Measurements from ENCODE around the gene ADGRB2. TPM values are rescaled to one million over a fixed set of nuclear protein-coding genes. Genes with fewer than 3 reads are reported as not detected.

ADGRB2 gene
- total RNA-seq, 2 experiments from 2014 or later = 0.39 to 0.71 TPM

- no peak for ATAC-seq (ENCODE audit: poor library complexity)
- H3K36me3 Mint-ChIP-seq (ENCODE audit: low read depth) = no peaks in the 10 kb centered on the region
- Histone ChIP-seq H3K36me3 (ENCODE audit: insufficient read depth, low read length) (no peaks in the 10 kb centered on the region), H3K27me3 (ENCODE audit: control insufficient read depth in 1 of 2, insufficient read depth in 2 of 2, low read length in 2 of 2) (no peaks in the 10 kb centered on the region), H3K9me3 (ENCODE audit: control insufficient read depth in 1 of 2, insufficient read depth in 1 of 2, low read length in 2 of 2) (no peaks in the 10 kb centered on the region), H3K27ac (ENCODE audit: low read depth in 1 of 2, low read length in 2 of 2) (no peak overlapping the region), H3K4me3 (ENCODE audit: low read length) (no peak overlapping the region), H3K4me1 (ENCODE audit: insufficient read depth, low read length) (peaks cover 28% of the 10 kb centered on the region)
- no peaks in the 10 kb centered on the region for H3K9me3 Mint-ChIP-seq
- H3K27ac Mint-ChIP-seq = no peak overlapping the region
- no peak for DNase-seq
- CTCF ChIA-PET = no interaction called here
- peaks cover 18% of the 10 kb centered on the region for H3K4me1 Mint-ChIP-seq (ENCODE audit: low read depth)
- H3K27me3 Mint-ChIP-seq = peaks cover 4% of the 10 kb centered on the region
- intact Hi-C loops (cut with DNase I, micrococcal nuclease) = no loop called here
- POLR2A ChIA-PET = no interaction called here
- TF ChIP-seq CTCF (IDR thresholded peaks at IDR 0.05) = no peak
- H3K4me3 Mint-ChIP-seq = no peak overlapping the region
Measured at GRCh38 chr1:31696242-31696641, 67.9 kb downstream of the ADGRB2 start.

- Mint-ChIP-seq H3K36me3 (ENCODE audit: low read depth) (no peaks in the 10 kb centered on the region), H3K27me3 (no peaks in the 10 kb centered on the region), H3K27ac (no peak overlapping the region), H3K4me1 (ENCODE audit: low read depth) (peaks cover 12% of the 10 kb centered on the region), H3K4me3 (no peak overlapping the region), H3K9me3 (no peaks in the 10 kb centered on the region)
- Histone ChIP-seq H3K4me3 (ENCODE audit: low read length) (no peak overlapping the region), H3K9me3 (ENCODE audit: control insufficient read depth in 1 of 2, insufficient read depth in 1 of 2, low read length in 2 of 2) (no peaks in the 10 kb centered on the region), H3K36me3 (ENCODE audit: insufficient read depth, low read length) (no peaks in the 10 kb centered on the region), H3K4me1 (ENCODE audit: insufficient read depth, low read length) (peaks cover 19% of the 10 kb centered on the region), H3K27ac (ENCODE audit: low read depth in 1 of 2, low read length in 2 of 2) (no peak overlapping the region), H3K27me3 (ENCODE audit: control insufficient read depth in 1 of 2, insufficient read depth in 2 of 2, low read length in 2 of 2) (no peaks in the 10 kb centered on the region)
- TF ChIP-seq CTCF (IDR thresholded peaks at IDR 0.05) = no peak
- ChIA-PET POLR2A (no interaction called here), CTCF (no interaction called here)
- no peak for ATAC-seq (ENCODE audit: poor library complexity)
- intact Hi-C loops (cut with DNase I, micrococcal nuclease) = no loop called here
- DNase-seq = no peak
Measured at GRCh38 chr1:31695327-31695726, 68.8 kb downstream of the ADGRB2 start.

- Histone ChIP-seq H3K27me3 (ENCODE audit: control insufficient read depth in 1 of 2, insufficient read depth in 2 of 2, low read length in 2 of 2) (no peaks in the 10 kb centered on the region), H3K36me3 (ENCODE audit: insufficient read depth, low read length) (no peaks in the 10 kb centered on the region), H3K4me3 (ENCODE audit: low read length) (no peak overlapping the region), H3K9me3 (ENCODE audit: control insufficient read depth in 1 of 2, insufficient read depth in 1 of 2, low read length in 2 of 2) (no peaks in the 10 kb centered on the region), H3K27ac (ENCODE audit: low read depth in 1 of 2, low read length in 2 of 2) (no peak overlapping the region), H3K4me1 (ENCODE audit: insufficient read depth, low read length) (peaks cover 15% of the 10 kb centered on the region)
- POLR2A ChIA-PET = no interaction called here
- Mint-ChIP-seq H3K9me3 (no peaks in the 10 kb centered on the region), H3K36me3 (ENCODE audit: low read depth) (no peaks in the 10 kb centered on the region), H3K27ac (no peak overlapping the region), H3K4me3 (no peak overlapping the region), H3K4me1 (ENCODE audit: low read depth) (peaks cover 11% of the 10 kb centered on the region), H3K27me3 (no peaks in the 10 kb centered on the region)
- intact Hi-C loops (cut with DNase I, micrococcal nuclease) = no loop called here
- no peak for ATAC-seq (ENCODE audit: poor library complexity)
- CTCF ChIA-PET = no interaction called here
- DNase-seq = no peak
- no peak for TF ChIP-seq CTCF (IDR thresholded peaks at IDR 0.05)
Measured at GRCh38 chr1:31694964-31695313, 69.2 kb downstream of the ADGRB2 start.

Measured in CD4-positive, alpha-beta T cell (primary cell).